MM.1S (cell line): Measurements from ENCODE around the gene CANT1.

Experiments
- DNase-seq: peaks from one replicate; pipeline ENCODE4 v3.0.0-alpha.2; 2015
- H2AFZ ChIP-seq: fragments of 300-600 bp; sonication (generic); 2 replicates; pipeline ENCODE4 v1.6.0; 2016; ENCODE audit warnings: antibody characterized with exemption, low read length
- H3F3A ChIP-seq: fragments of 300-600 bp; sonication (generic); 2 replicates; pipeline ENCODE4 v1.6.1; 2016; ENCODE audit warnings: mild to moderate bottlenecking, antibody characterized with exemption, low read length, moderate library complexity, mixed read lengths; ENCODE audit not compliant: insufficient read depth
- H3K27ac ChIP-seq: fragments of 300-600 bp; sonication (generic); 2 replicates; pipeline ENCODE4 v1.5.1; 2016; ENCODE audit warnings: mild to moderate bottlenecking, low read length
- H3K27me3 ChIP-seq: fragments of 300-600 bp; sonication (generic); replicated peaks from 2 replicates; pipeline ENCODE4 v1.6.0; 2016; ENCODE audit warnings: low read length; ENCODE audit not compliant: insufficient read depth
- H3K36me3 ChIP-seq: fragments of 300-600 bp; sonication (generic); replicated peaks from 2 replicates; pipeline ENCODE4 v1.6.1; 2016; ENCODE audit warnings: mild to moderate bottlenecking, low read length, mixed read lengths; ENCODE audit not compliant: insufficient read depth
- H3K4me1 ChIP-seq: fragments of 300-600 bp; sonication (generic); 2 replicates; pipeline ENCODE4 v1.6.1; 2016; ENCODE audit warnings: low read length, mixed read lengths
- H3K4me2 ChIP-seq: fragments of 300-600 bp; sonication (generic); 2 replicates; pipeline ENCODE4 v1.6.0; 2016; ENCODE audit warnings: low read depth, low read length
- H3K4me3 ChIP-seq: fragments of 300-600 bp; sonication (generic); 2 replicates; pipeline ENCODE4 v1.5.1; 2016; ENCODE audit warnings: low read length, mixed read lengths
- H3K79me2 ChIP-seq: fragments of 300-600 bp; sonication (generic); 2 replicates; pipeline ENCODE4 v1.6.1; 2016; ENCODE audit warnings: mixed run types, low read length, mixed read lengths
- H3K9ac ChIP-seq: fragments of 300-600 bp; sonication (generic); 2 replicates; pipeline ENCODE4 v1.6.1; 2016; ENCODE audit warnings: low read length, mixed read lengths
- H3K9me2 ChIP-seq: fragments of 300-600 bp; sonication (generic); replicated peaks from 2 replicates; pipeline ENCODE4 v1.6.1; 2016; ENCODE audit warnings: mild to moderate bottlenecking, low read length, mixed read lengths; ENCODE audit not compliant: insufficient read depth
- H3K9me3 ChIP-seq: fragments of 300-600 bp; sonication (generic); replicated peaks from 2 replicates; pipeline ENCODE4 v1.6.1; 2016; ENCODE audit warnings: mild to moderate bottlenecking, low read length, mixed read lengths; ENCODE audit not compliant: insufficient read depth
- H4K20me1 ChIP-seq: fragments of 300-600 bp; sonication (generic); 2 replicates; pipeline ENCODE4 v1.6.1; 2016; ENCODE audit warnings: mild to moderate bottlenecking, low read length, moderate library complexity, mixed read lengths; ENCODE audit not compliant: insufficient read depth
- EZH2 ChIP-seq: fragments of 300-600 bp; sonication (generic); optimal IDR thresholded peaks from 2 replicates; pipeline ENCODE3; 2017; ENCODE audit warnings: low read depth, mild to moderate bottlenecking, antibody characterized with exemption, low read length, mixed read lengths
- EZH2phosphoT487 ChIP-seq: fragments of 300-600 bp; sonication (generic); IDR thresholded peaks from 2 replicates; pipeline ENCODE4 v1.6.1; 2018; ENCODE audit warnings: antibody characterized with exemption, low read length
- TF ChIP-seq, protein P1 (sequence below): fragments of 300-600 bp; sonication (generic); IDR thresholded peaks from 2 replicates; pipeline ENCODE4 v1.5.1; 2016; ENCODE audit warnings: antibody characterized with exemption, low read length, mixed read lengths

The CANT1 gene

DNA sequence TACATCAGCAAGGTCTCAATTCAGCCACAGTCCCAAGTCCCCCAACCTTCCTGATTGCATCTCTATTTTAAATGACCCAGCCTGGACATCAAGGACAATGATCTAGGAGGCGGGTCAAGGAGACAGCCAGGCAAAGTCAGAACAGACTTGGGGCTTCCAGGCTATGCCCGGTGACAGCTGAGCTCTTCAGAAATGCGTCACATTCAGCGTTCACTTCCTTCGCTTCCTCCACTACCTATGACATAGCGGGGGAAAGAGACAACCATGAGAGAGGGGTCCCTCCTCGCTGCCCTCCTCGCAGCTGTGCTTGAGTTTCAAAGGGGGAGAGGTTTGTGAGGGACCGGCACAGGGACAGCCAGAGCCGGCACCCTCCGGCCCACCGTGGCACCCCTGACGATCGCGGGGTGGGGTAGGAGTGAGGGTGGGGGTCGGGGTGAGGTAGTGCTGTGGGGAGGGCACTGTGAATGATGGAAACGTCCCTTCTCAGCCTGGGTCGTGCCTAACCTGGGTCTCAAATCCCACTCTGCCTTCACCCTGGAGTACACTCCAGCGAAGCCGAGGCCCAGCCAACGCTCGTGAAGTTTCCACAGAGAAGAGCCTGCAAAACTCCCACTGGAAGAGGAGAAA, 17.5 kb downstream of the CANT1 start:
- TF ChIP-seq, protein P1, sequence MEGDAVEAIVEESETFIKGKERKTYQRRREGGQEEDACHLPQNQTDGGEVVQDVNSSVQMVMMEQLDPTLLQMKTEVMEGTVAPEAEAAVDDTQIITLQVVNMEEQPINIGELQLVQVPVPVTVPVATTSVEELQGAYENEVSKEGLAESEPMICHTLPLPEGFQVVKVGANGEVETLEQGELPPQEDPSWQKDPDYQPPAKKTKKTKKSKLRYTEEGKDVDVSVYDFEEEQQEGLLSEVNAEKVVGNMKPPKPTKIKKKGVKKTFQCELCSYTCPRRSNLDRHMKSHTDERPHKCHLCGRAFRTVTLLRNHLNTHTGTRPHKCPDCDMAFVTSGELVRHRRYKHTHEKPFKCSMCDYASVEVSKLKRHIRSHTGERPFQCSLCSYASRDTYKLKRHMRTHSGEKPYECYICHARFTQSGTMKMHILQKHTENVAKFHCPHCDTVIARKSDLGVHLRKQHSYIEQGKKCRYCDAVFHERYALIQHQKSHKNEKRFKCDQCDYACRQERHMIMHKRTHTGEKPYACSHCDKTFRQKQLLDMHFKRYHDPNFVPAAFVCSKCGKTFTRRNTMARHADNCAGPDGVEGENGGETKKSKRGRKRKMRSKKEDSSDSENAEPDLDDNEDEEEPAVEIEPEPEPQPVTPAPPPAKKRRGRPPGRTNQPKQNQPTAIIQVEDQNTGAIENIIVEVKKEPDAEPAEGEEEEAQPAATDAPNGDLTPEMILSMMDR: no peak
- TF ChIP-seq EZH2phosphoT487 (no peak), EZH2 (no peak)

DNA sequence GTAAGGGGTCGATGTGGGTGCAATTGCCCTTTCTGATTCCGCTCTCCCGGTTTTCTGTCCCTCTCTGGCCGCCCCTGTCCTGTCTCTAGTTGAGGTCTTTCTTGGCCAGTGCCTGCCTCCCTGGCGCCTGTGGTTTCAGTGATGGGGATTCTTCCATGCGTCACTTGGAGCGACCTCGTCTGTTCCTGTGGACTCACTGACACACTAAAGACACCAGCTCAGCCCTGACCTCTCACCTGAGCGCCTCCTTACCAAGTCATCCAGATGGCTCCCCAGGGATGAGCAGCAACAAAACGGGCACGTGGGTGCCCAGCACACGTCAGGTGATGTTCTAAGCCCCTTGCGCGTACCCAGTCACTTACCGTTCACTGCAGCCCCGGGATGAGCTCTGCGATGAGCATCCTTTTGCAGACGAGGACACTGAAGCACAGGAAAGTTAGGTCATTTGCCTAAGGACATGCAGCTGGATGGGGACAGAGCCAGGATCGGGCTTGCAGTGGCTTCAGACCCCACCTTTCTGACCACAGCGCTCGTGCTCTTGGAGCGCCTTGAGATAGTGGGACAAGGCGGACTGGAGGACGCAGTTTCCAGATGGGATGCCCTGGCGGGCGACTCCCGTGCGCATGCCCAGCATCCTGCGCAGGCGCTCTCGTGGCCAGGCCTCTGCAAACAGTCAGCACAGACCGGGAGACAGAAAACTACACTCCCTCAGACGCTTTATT, 18.4 kb downstream of the CANT1 start:
- Histone ChIP-seq H3K27ac (no peak overlapping the region), H3K4me2 (no peak overlapping the region), H3K79me2 (0 out of 2 replicates have a peak, but pooled peaks cover 3% of the 10 kb centered on the region), H4K20me1 (no peaks in the 10 kb centered on the region), H3F3A (peaks cover 9% of the 10 kb centered on the region), H3K9me3 (no peaks in the 10 kb centered on the region), H3K4me3 (no peak overlapping the region), H3K9me2 (no peaks in the 10 kb centered on the region), H2AFZ (no peak overlapping the region), H3K4me1 (peaks cover 10% of the 10 kb centered on the region), H3K27me3 (no peaks in the 10 kb centered on the region), H3K36me3 (peaks cover 2% of the 10 kb centered on the region), H3K9ac (no peak overlapping the region)
- TF ChIP-seq, protein P1: no peak
- DNase-seq: no peak

More for the DNA sequence above, 17.5 kb downstream of the CANT1 start:
- Histone ChIP-seq H3K4me3 (no peak overlapping the region), H3F3A (peaks cover 1% of the 10 kb centered on the region; the same call in 1 of the 2 replicates), H3K27ac (no peak overlapping the region), H3K9ac (no peak overlapping the region), H3K36me3 (peaks cover 2% of the 10 kb centered on the region), H3K27me3 (no peaks in the 10 kb centered on the region), H3K79me2 (0 out of 2 replicates have a peak, but pooled peaks cover 3% of the 10 kb centered on the region), H2AFZ (no peak overlapping the region), H3K4me2 (no peak overlapping the region), H3K4me1 (peaks cover 1% of the 10 kb centered on the region; the same call in 1 of the 2 replicates), H3K9me3 (no peaks in the 10 kb centered on the region), H3K9me2 (no peaks in the 10 kb centered on the region), H4K20me1 (no peaks in the 10 kb centered on the region)
- no peak for DNase-seq

DNA sequence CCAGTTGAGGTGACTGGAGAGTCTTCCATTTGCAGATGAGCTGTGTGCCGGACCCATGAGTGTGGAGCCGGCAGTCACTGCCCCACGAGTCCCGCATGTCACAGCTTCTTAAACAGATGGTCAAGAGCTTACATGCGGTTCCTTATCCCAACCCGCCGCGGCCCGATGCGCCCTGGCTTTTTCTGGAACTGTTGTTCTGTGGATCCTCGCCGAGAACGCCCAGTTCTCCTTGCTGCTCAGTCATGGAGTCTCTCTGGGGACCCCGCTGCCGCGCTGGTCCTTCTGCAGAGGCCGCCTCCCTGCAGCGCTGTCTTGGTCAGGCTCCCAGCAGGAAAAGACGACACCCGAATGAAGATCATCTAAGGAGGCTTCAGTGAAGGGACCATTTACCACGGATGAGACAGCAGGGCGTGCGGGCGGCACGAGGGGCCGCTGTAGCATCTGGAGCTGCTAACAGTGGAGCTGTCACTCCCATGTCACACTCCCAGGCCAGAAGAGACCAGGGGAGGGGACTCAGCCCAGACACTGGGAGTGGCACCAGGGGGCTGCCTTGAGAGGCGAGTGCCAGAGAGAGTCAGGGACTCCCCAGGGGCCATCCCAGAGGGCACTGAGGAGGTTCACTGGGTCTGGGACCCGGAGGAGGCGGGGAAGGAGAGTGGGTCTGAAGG, 19.1 kb downstream of the CANT1 start:
- Histone ChIP-seq H3K4me3 (no peak overlapping the region), H3K4me1 (peaks cover 14% of the 10 kb centered on the region), H3K27me3 (no peaks in the 10 kb centered on the region), H3K79me2 (0 out of 2 replicates have a peak, but pooled peaks cover 3% of the 10 kb centered on the region), H3F3A (peaks cover 16% of the 10 kb centered on the region), H3K27ac (no peak overlapping the region), H4K20me1 (no peaks in the 10 kb centered on the region), H3K9me2 (no peaks in the 10 kb centered on the region), H3K9ac (no peak overlapping the region), H3K36me3 (peaks cover 2% of the 10 kb centered on the region), H2AFZ (no peak overlapping the region), H3K4me2 (no peak overlapping the region), H3K9me3 (no peaks in the 10 kb centered on the region)
- TF ChIP-seq EZH2 (no peak), EZH2phosphoT487 (no peak)
- TF ChIP-seq, protein P1: no peak
- DNase-seq: no peak
